GM23338 (cell line): ENCODE data around the gene JAM3. TPM values are rescaled to one million over a fixed set of nuclear protein-coding genes. Genes with fewer than 3 reads are reported as not detected.

Experiments
- ATAC-seq: fragments of 200-7000 bp; cut with Tn5 transposase; 3 replicates; pipeline ENCODE4 v1.9.1; 2020
- DNase-seq: peaks from one replicate; pipeline ENCODE4 v3.0.0-alpha.2; 2015; ENCODE audit warnings: low spot score
- H2AFZ ChIP-seq: fragments of 200-600 bp; sonication (generic); 2 replicates; pipeline ENCODE4 v1.8.0; 2016; ENCODE audit warnings: antibody characterized with exemption, mild to moderate bottlenecking, moderate library complexity
- H3F3A ChIP-seq: fragments of 200-600 bp; sonication (generic); replicated peaks from 2 replicates; pipeline ENCODE4 v1.8.0; 2017; ENCODE audit warnings: antibody characterized with exemption, mixed run types, low read depth
- H3K27ac ChIP-seq: fragments of 200-600 bp; sonication (generic); 2 replicates; pipeline ENCODE4 v1.6.1; 2016; ENCODE audit warnings: low read depth
- H3K27me3 ChIP-seq: fragments of 200-600 bp; sonication (generic); 2 replicates; pipeline ENCODE4 v1.8.0; 2016; ENCODE audit warnings: mild to moderate bottlenecking, mixed run types, moderate library complexity; ENCODE audit not compliant: insufficient read depth
- H3K36me3 ChIP-seq: fragments of 200-600 bp; sonication (generic); 2 replicates; pipeline ENCODE4 v1.8.0; 2016; ENCODE audit warnings: mild to moderate bottlenecking; ENCODE audit not compliant: insufficient read depth
- H3K4me1 ChIP-seq: fragments of 200-600 bp; sonication (generic); 2 replicates; pipeline ENCODE4 v1.8.0; 2016; ENCODE audit warnings: mild to moderate bottlenecking, moderate library complexity; ENCODE audit not compliant: insufficient read depth
- H3K4me2 ChIP-seq: fragments of 200-600 bp; sonication (generic); 2 replicates; pipeline ENCODE4 v1.7.1; 2017; ENCODE audit warnings: mixed run types
- H3K4me3 ChIP-seq: fragments of 200-600 bp; sonication (generic); 2 replicates; pipeline ENCODE4 v1.6.1; 2016; ENCODE audit warnings: mixed run types
- H3K79me2 ChIP-seq: fragments of 200-600 bp; sonication (generic); replicated peaks from 2 replicates; pipeline ENCODE4 v1.8.0; 2017; ENCODE audit warnings: mild to moderate bottlenecking; ENCODE audit not compliant: insufficient read depth
- H3K9me2 ChIP-seq: fragments of 200-600 bp; sonication (generic); 2 replicates; pipeline ENCODE4 v1.8.0; 2017; ENCODE audit not compliant: insufficient read depth
- H4K20me1 ChIP-seq: fragments of 200-600 bp; sonication (generic); replicated peaks from 2 replicates; pipeline ENCODE4 v1.8.0; 2017; ENCODE audit warnings: mild to moderate bottlenecking; ENCODE audit not compliant: insufficient read depth
- H3K27ac Mint-ChIP-seq: 2 replicates; pipeline ENCODE4 v1.8.0; 2020; ENCODE audit warnings: inconsistent platforms, mild to moderate bottlenecking, moderate library complexity, mixed read lengths
- H3K27me3 Mint-ChIP-seq: 3 replicates; pipeline ENCODE4 v1.8.0; 2022; ENCODE audit warnings: low read depth, mild to moderate bottlenecking, moderate library complexity, mixed read lengths, inconsistent platforms; ENCODE audit not compliant: insufficient read depth, poor library complexity
- H3K36me3 Mint-ChIP-seq: 3 replicates; pipeline ENCODE4 v1.8.0; 2021; ENCODE audit warnings: low read depth, mild to moderate bottlenecking, inconsistent platforms, moderate library complexity, mixed read lengths
- H3K4me1 Mint-ChIP-seq: 3 replicates; pipeline ENCODE4 v1.8.0; 2020; ENCODE audit warnings: mild to moderate bottlenecking, inconsistent platforms, mixed read lengths
- H3K4me3 Mint-ChIP-seq: 3 replicates; pipeline ENCODE4 v1.8.0; 2021; ENCODE audit warnings: moderate library complexity, mild to moderate bottlenecking, inconsistent platforms, mixed read lengths
- H3K9me3 Mint-ChIP-seq: 3 replicates; pipeline ENCODE4 v1.8.0; 2020; ENCODE audit warnings: moderate library complexity, mild to moderate bottlenecking, inconsistent platforms, mixed read lengths
- EZH2 ChIP-seq: fragments of 200-600 bp; sonication (generic); IDR thresholded peaks from one replicate; pipeline ENCODE4 v1.8.0; 2017; ENCODE audit warnings: antibody characterized with exemption, mild to moderate bottlenecking, low read depth; ENCODE audit not compliant: unreplicated experiment
- EZH2phosphoT487 ChIP-seq: fragments of 200-600 bp; sonication (generic); IDR thresholded peaks from one replicate; pipeline ENCODE4 v1.8.1; 2018; ENCODE audit warnings: antibody characterized with exemption; ENCODE audit not compliant: unreplicated experiment
- JUNB ChIP-seq: IDR thresholded peaks from one replicate; pipeline ENCODE4 v1.6.1; 2016; ENCODE audit warnings: antibody characterized with exemption; ENCODE audit not compliant: unreplicated experiment
- NANOG ChIP-seq: IDR thresholded peaks from 2 replicates; pipeline ENCODE4 v1.6.1; 2016; ENCODE audit warnings: antibody characterized with exemption, borderline replicate concordance
- POLR2AphosphoS5 ChIP-seq: IDR thresholded peaks from 2 replicates; pipeline ENCODE4 v1.6.1; 2016; ENCODE audit warnings: antibody characterized with exemption, low read depth
- STAT1 ChIP-seq: IDR thresholded peaks from one replicate; pipeline ENCODE4 v1.6.1; 2016; ENCODE audit warnings: antibody characterized with exemption; ENCODE audit not compliant: unreplicated experiment
- ZNF114 ChIP-seq: fragments of 250-450 bp; sonication (Bioruptor Pico); IDR thresholded peaks from 2 replicates; pipeline ENCODE4 v1.5.0; 2020; ENCODE audit warnings: mild to moderate bottlenecking, moderate library complexity
- ZNF331 ChIP-seq: fragments of 250-450 bp; sonication (Bioruptor Pico); IDR thresholded peaks from 2 replicates; pipeline ENCODE4 v1.5.0; 2020; ENCODE audit warnings: low read depth, mild to moderate bottlenecking, moderate library complexity
- ZNF462 ChIP-seq: fragments of 250-450 bp; sonication (Bioruptor Pico); IDR thresholded peaks from 2 replicates; pipeline ENCODE4 v1.5.0; 2020; ENCODE audit warnings: mild to moderate bottlenecking, moderate library complexity
- polyA plus RNA-seq: library from polyadenylated mRNA; unstranded; fragments of >200 nt; fragmentation: Nextera tagmentation; extraction: Ambion mirVana; gene quantifications from 2 replicates; pipeline ENCODE4 v1.2.1, GENCODE V29; 2016
- total RNA-seq: library from RNA; depleted of rRNA; stranded (reverse); fragments of >200 nt; shearing (Covaris generic); gene quantifications from 2 replicates; pipeline ENCODE4 v1.2.3, GENCODE V29; 2014
- TF ChIP-seq, protein P1 (sequence below): IDR thresholded peaks from one replicate; pipeline ENCODE4 v1.6.1; 2018; ENCODE audit warnings: antibody characterized with exemption; ENCODE audit not compliant: unreplicated experiment
- TF ChIP-seq, protein P2 (sequence below): IDR thresholded peaks from 2 replicates; pipeline ENCODE4 v1.6.1; 2016; ENCODE audit warnings: antibody characterized with exemption
- TF ChIP-seq, protein P3 (sequence below), 2 experiments: fragments of 200-600 bp in 1 of 2; sonication (generic) in 1 of 2; conservative IDR thresholded peaks; 2 replicates each; pipeline versions ENCODE4 v1.5.1 to v1.6.1; 2016 to 2017; ENCODE audit warnings: antibody characterized with exemption in 2 of 2, low read depth in 2 of 2, mild to moderate bottlenecking in 2 of 2, moderate library complexity in 1 of 2

JAM3 gene
- total and polyA plus RNA-seq, 2 experiments from 2014 or later: 14.1 to 41.5 TPM

DNA sequence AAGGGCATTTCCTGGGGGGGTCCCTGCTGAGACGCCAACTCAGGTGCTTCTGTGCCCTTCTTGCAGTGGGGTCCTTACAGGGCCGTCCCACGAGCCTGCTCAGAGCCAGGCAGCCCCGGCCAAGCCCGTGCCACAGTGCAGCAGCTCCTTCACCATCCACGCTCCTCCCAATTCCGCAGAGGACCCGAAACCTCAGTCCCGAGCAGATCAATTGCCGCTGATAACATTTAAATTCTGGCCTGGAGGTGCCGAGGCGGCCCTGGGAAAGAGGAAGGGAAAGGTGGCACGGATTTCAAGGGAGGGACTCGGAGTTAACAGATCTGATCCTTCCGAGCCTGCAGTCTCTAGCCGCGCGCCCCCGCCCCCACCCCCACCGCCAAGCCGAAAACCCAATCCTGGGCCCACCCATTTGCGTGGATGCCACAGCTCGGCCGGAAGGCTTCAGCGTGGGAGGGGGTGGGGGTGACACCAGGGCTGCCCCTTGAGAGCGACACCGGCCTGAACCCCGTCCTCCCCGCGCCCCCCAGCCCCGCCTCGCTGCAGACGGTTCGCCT lies 32.3 kb upstream of the JAM3 start:
- Mint-ChIP-seq H3K4me3 (peak overlapping the region; percentile 85), H3K27ac (no peak overlapping the region), H3K27me3 (peaks cover 40% of the 10 kb centered on the region), H3K4me1 (peaks cover 58% of the 10 kb centered on the region), H3K36me3 (no peaks in the 10 kb centered on the region; the same call in 2 of the 3 replicates), H3K9me3 (no peaks in the 10 kb centered on the region; the same call in 2 of the 3 replicates)
- TF ChIP-seq EZH2 (no peak), EZH2phosphoT487 (no peak), NANOG (no peak), ZNF114 (no peak), ZNF462 (CRISPR knock-in tag) (no peak), ZNF331 (CRISPR knock-in tag) (no peak), STAT1 (no peak), JUNB (no peak), POLR2AphosphoS5 (no peak)
- TF ChIP-seq, protein P1, sequence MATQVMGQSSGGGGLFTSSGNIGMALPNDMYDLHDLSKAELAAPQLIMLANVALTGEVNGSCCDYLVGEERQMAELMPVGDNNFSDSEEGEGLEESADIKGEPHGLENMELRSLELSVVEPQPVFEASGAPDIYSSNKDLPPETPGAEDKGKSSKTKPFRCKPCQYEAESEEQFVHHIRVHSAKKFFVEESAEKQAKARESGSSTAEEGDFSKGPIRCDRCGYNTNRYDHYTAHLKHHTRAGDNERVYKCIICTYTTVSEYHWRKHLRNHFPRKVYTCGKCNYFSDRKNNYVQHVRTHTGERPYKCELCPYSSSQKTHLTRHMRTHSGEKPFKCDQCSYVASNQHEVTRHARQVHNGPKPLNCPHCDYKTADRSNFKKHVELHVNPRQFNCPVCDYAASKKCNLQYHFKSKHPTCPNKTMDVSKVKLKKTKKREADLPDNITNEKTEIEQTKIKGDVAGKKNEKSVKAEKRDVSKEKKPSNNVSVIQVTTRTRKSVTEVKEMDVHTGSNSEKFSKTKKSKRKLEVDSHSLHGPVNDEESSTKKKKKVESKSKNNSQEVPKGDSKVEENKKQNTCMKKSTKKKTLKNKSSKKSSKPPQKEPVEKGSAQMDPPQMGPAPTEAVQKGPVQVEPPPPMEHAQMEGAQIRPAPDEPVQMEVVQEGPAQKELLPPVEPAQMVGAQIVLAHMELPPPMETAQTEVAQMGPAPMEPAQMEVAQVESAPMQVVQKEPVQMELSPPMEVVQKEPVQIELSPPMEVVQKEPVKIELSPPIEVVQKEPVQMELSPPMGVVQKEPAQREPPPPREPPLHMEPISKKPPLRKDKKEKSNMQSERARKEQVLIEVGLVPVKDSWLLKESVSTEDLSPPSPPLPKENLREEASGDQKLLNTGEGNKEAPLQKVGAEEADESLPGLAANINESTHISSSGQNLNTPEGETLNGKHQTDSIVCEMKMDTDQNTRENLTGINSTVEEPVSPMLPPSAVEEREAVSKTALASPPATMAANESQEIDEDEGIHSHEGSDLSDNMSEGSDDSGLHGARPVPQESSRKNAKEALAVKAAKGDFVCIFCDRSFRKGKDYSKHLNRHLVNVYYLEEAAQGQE: no peak
- TF ChIP-seq, protein P2, sequence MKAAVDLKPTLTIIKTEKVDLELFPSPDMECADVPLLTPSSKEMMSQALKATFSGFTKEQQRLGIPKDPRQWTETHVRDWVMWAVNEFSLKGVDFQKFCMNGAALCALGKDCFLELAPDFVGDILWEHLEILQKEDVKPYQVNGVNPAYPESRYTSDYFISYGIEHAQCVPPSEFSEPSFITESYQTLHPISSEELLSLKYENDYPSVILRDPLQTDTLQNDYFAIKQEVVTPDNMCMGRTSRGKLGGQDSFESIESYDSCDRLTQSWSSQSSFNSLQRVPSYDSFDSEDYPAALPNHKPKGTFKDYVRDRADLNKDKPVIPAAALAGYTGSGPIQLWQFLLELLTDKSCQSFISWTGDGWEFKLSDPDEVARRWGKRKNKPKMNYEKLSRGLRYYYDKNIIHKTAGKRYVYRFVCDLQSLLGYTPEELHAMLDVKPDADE: no peak
- TF ChIP-seq, protein P3, sequence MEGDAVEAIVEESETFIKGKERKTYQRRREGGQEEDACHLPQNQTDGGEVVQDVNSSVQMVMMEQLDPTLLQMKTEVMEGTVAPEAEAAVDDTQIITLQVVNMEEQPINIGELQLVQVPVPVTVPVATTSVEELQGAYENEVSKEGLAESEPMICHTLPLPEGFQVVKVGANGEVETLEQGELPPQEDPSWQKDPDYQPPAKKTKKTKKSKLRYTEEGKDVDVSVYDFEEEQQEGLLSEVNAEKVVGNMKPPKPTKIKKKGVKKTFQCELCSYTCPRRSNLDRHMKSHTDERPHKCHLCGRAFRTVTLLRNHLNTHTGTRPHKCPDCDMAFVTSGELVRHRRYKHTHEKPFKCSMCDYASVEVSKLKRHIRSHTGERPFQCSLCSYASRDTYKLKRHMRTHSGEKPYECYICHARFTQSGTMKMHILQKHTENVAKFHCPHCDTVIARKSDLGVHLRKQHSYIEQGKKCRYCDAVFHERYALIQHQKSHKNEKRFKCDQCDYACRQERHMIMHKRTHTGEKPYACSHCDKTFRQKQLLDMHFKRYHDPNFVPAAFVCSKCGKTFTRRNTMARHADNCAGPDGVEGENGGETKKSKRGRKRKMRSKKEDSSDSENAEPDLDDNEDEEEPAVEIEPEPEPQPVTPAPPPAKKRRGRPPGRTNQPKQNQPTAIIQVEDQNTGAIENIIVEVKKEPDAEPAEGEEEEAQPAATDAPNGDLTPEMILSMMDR (conservative IDR thresholded peaks at IDR 0.05; ENCODE audit: low read depth in 2 of 2): no peak
- H3K36me3 ChIP-seq: no peaks in the 10 kb centered on the region
- H2AFZ ChIP-seq: peak overlapping the region; percentile 98
- peak; percentile 22 for ATAC-seq
- H3K4me1 ChIP-seq: peaks cover 28% of the 10 kb centered on the region
- peak overlapping the region; percentile 84 for H3K4me3 ChIP-seq
- no peaks in the 10 kb centered on the region for H3K27me3 ChIP-seq
- peak; percentile 78 for DNase-seq
- no peaks in the 10 kb centered on the region for H4K20me1 ChIP-seq
- peaks cover 23% of the 10 kb centered on the region for H3F3A ChIP-seq
- peak overlapping the region; percentile 87 for H3K4me2 ChIP-seq
- H3K9me2 ChIP-seq: no peaks in the 10 kb centered on the region
- no peaks in the 10 kb centered on the region for H3K79me2 ChIP-seq
- H3K27ac ChIP-seq: peak overlapping the region; percentile 88
